IMR-90 (cell line): ENCODE measurements around the gene ING3. TPM values are rescaled to one million over a fixed set of nuclear protein-coding genes. Genes with fewer than 3 reads are reported as not detected.

ENCODE experiments used
- ATAC-seq: fragments of 200-7000 bp; cut with Tn5 transposase; 2 replicates; pipeline ENCODE4 v1.9.1; 2020; ENCODE audit warnings: low read depth, mild to moderate bottlenecking, moderate library complexity
- BruUV-seq: library from RNA; stranded (reverse); fragments of 400-500 nt; replicated peaks from 2 replicates; lab custom pipeline; 2021; lab: Mats Ljungman, UMichigan
- CTCF ChIA-PET: fragments of 300-600 bp; formaldehyde crosslinking; extraction: SDS; loops from one replicate; lab custom pipeline; 2021; ENCODE audit warnings: antibody characterized with exemption; lab: Yijun Ruan, JAX
- POLR2A ChIA-PET: fragments of 300-600 bp; sonication (Branson Sonifier 250); formaldehyde crosslinking; loops from one replicate; lab custom pipeline; 2022; ENCODE audit warnings: antibody characterized with exemption; ENCODE audit not compliant: unreplicated experiment; lab: Charles Lee
- DNase-seq: peaks from one replicate; pipeline ENCODE4 v3.0.0; 2013
- H2AFZ ChIP-seq: replicated peaks from 2 replicates; pipeline ENCODE3; 2013; ENCODE audit warnings: low read length, mild to moderate bottlenecking; ENCODE audit not compliant: poor library complexity
- H2AK5ac ChIP-seq: 2 replicates; pipeline ENCODE4 v1.6.1; 2013; ENCODE audit warnings: low read depth, low read length, inconsistent platforms
- H2AK9ac ChIP-seq: replicated peaks from 2 replicates; pipeline ENCODE3; 2013; ENCODE audit warnings: mild to moderate bottlenecking, low read depth, low read length, moderate library complexity; ENCODE audit not compliant: poor library complexity
- H2BK120ac ChIP-seq: 2 replicates; pipeline ENCODE4 v1.6.1; 2013; ENCODE audit warnings: low read depth, low read length, inconsistent platforms
- H2BK15ac ChIP-seq: 3 replicates; pipeline ENCODE4 v1.6.1; 2013; ENCODE audit warnings: low read depth, low read length, inconsistent platforms
- H2BK20ac ChIP-seq: 2 replicates; pipeline ENCODE4 v1.6.1; 2013; ENCODE audit warnings: low read depth, mild to moderate bottlenecking, inconsistent platforms, low read length, moderate library complexity
- H2BK5ac ChIP-seq: 2 replicates; pipeline ENCODE4 v1.6.1; 2013; ENCODE audit warnings: mild to moderate bottlenecking, low read depth, low read length, inconsistent platforms; ENCODE audit not compliant: poor library complexity, severe bottlenecking
- H3K14ac ChIP-seq: replicated peaks from 2 replicates; pipeline ENCODE4 v1.6.1; 2013; ENCODE audit warnings: low read depth, low read length, inconsistent platforms
- H3K18ac ChIP-seq: 2 replicates; pipeline ENCODE4 v1.6.1; 2013; ENCODE audit warnings: low read depth, low read length, control low read depth
- H3K23ac ChIP-seq: 2 replicates; pipeline ENCODE4 v1.6.1; 2013; ENCODE audit warnings: low read depth, low read length, inconsistent platforms
- H3K27ac ChIP-seq: 2 replicates; pipeline ENCODE4 v1.5.1; 2013; ENCODE audit warnings: mild to moderate bottlenecking, control low read depth, low read length; ENCODE audit not compliant: insufficient read depth
- H3K27me3 ChIP-seq: 2 replicates; pipeline ENCODE4 v1.6.1; 2013; ENCODE audit warnings: low read length; ENCODE audit not compliant: control insufficient read depth, insufficient read depth
- H3K36me3 ChIP-seq: 2 replicates; pipeline ENCODE4 v1.6.1; 2013; ENCODE audit warnings: low read length, mixed read lengths; ENCODE audit not compliant: control insufficient read depth, insufficient read depth
- H3K4ac ChIP-seq: 2 replicates; pipeline ENCODE4 v1.6.1; 2013; ENCODE audit warnings: low read depth, low read length, inconsistent platforms
- H3K4me1 ChIP-seq: 2 replicates; pipeline ENCODE4 v1.6.1; 2013; ENCODE audit warnings: low read length, mixed read lengths; ENCODE audit not compliant: control insufficient read depth, insufficient read depth
- H3K4me2 ChIP-seq: 2 replicates; pipeline ENCODE4 v1.6.1; 2013; ENCODE audit warnings: low read depth, mild to moderate bottlenecking, control low read depth, low read length, moderate library complexity
- H3K4me3 ChIP-seq: 2 replicates; pipeline ENCODE4 v1.5.1; 2013; ENCODE audit warnings: low read depth, mild to moderate bottlenecking, control low read depth, low read length, moderate library complexity; ENCODE audit not compliant: insufficient read depth
- H3K56ac ChIP-seq: 2 replicates; pipeline ENCODE4 v1.6.1; 2013; ENCODE audit warnings: low read length, inconsistent platforms; ENCODE audit not compliant: insufficient read depth; ENCODE audit errors: extremely low read depth
- H3K79me1 ChIP-seq, 2 experiments: 2 replicates each; pipeline ENCODE4 v1.6.1; 2013; ENCODE audit warnings: low read length in 2 of 2, inconsistent platforms in 1 of 2, low read depth in 1 of 2
- H3K9ac ChIP-seq: 2 replicates; pipeline ENCODE4 v1.6.1; 2013; ENCODE audit warnings: low read depth, low read length, control low read depth
- H3K9me1 ChIP-seq: 2 replicates; pipeline ENCODE4 v1.6.1; 2013; ENCODE audit warnings: low read length, inconsistent platforms; ENCODE audit not compliant: insufficient read depth
- H3K9me3 ChIP-seq: 2 replicates; pipeline ENCODE4 v1.6.1; 2013; ENCODE audit warnings: low read length; ENCODE audit not compliant: control insufficient read depth, insufficient read depth
- H4K20me1 ChIP-seq: 2 replicates; pipeline ENCODE4 v1.6.1; 2013; ENCODE audit warnings: low read length, inconsistent platforms; ENCODE audit not compliant: insufficient read depth
- H4K5ac ChIP-seq: 2 replicates; pipeline ENCODE4 v1.6.1; 2013; ENCODE audit warnings: mild to moderate bottlenecking, low read depth, low read length, control low read depth
- H4K8ac ChIP-seq, 2 experiments: 2 replicates each; pipeline ENCODE4 v1.6.1; 2013; ENCODE audit warnings: low read depth in 2 of 2, low read length in 2 of 2, control low read depth in 1 of 2, inconsistent platforms in 1 of 2
- H4K91ac ChIP-seq: 2 replicates; pipeline ENCODE4 v1.6.1; 2013; ENCODE audit warnings: low read depth, low read length, inconsistent platforms; ENCODE audit not compliant: insufficient read depth
- BHLHE40 ChIP-seq: fragments of 150-350 bp; IDR thresholded peaks from 2 replicates; pipeline ENCODE4 v1.6.1; 2016; ENCODE audit warnings: mild to moderate bottlenecking, low read depth, low read length
- CEBPB ChIP-seq: IDR thresholded peaks from 2 replicates; pipeline ENCODE4 v1.6.1; 2012; ENCODE audit warnings: low read depth, low read length, improper control_type of control experiment
- CHD1 ChIP-seq: IDR thresholded peaks from 2 replicates; pipeline ENCODE4 v1.6.1; 2012; ENCODE audit warnings: low read depth, low read length, improper control_type of control experiment
- MAFK ChIP-seq: IDR thresholded peaks from 2 replicates; pipeline ENCODE4 v1.6.1; 2012; ENCODE audit warnings: low read depth, low read length, improper control_type of control experiment
- MAZ ChIP-seq: IDR thresholded peaks from 2 replicates; pipeline ENCODE4 v1.6.1; 2012; ENCODE audit warnings: low read depth, mild to moderate bottlenecking, low read length, improper control_type of control experiment, moderate library complexity, borderline replicate concordance
- MXI1 ChIP-seq: IDR thresholded peaks from 2 replicates; pipeline ENCODE4 v1.6.1; 2012; ENCODE audit warnings: low read depth, mild to moderate bottlenecking, low read length, moderate library complexity, borderline replicate concordance
- RFX5 ChIP-seq: IDR thresholded peaks from 2 replicates; pipeline ENCODE4 v1.8.0; 2012; ENCODE audit warnings: low read depth, mild to moderate bottlenecking, low read length, moderate library complexity
- SMC3 ChIP-seq: fragments of 150-350 bp; IDR thresholded peaks from 2 replicates; pipeline ENCODE4 v1.6.1; 2016; ENCODE audit warnings: low read depth, mild to moderate bottlenecking, antibody characterized with exemption, low read length, moderate library complexity
- WGBS, 2 experiments: methylation state at CpG; one replicate each; pipeline versions ENCODE4 v1.1.5 to v1.1.7; 2013; ENCODE audit warnings: missing lambda C conversion rate in 2 of 2; ENCODE audit not compliant: insufficient read length in 1 of 2; ENCODE audit errors: extremely low coverage in 2 of 2; 5-methylcytosine and 5-hydroxymethylcytosine counted together
- dilution Hi-C: fragments of 300-500 bp; cut with HindIII; formaldehyde crosslinking; loops from one replicate; pipeline ENCODE4 v1.14.3; 2018; ENCODE audit warnings: low sequenced_read_pairs; ENCODE audit not compliant: unreplicated experiment
- in situ Hi-C: fragments of 300-500 bp; cut with MboI; formaldehyde crosslinking; loops from 3 replicates; pipeline ENCODE4 v1.14.3; 2019; ENCODE audit warnings: low sequenced_read_pairs, inconsistent platforms, mixed read lengths
- intact Hi-C: fragments of 100-400 bp; cut with micrococcal nuclease; formaldehyde crosslinking; loops from 2 replicates; pipeline ENCODE4 v1.10.0; 2022
- polyA plus RNA-seq, 3 experiments: library from polyadenylated mRNA; depleted of rRNA; stranded (reverse); fragments of >200 nt; gene quantifications; 2 replicates each; pipeline ENCODE4 v1.2.3, GENCODE V29; 2012; ENCODE audit warnings: low replicate concordance in 1 of 3
- total RNA-seq: library from RNA; depleted of rRNA; stranded (reverse); fragments of >200 nt; gene quantifications from 2 replicates; pipeline ENCODE4 v1.2.3, GENCODE V29; 2012
- TF ChIP-seq, protein P1 (sequence below): fragments of 150-350 bp; IDR thresholded peaks from 2 replicates; pipeline ENCODE4 v1.6.1; 2016; ENCODE audit warnings: low read depth, mild to moderate bottlenecking, low read length, moderate library complexity, borderline replicate concordance
- TF ChIP-seq, protein P2 (sequence below): fragments of 150-350 bp; IDR thresholded peaks from 2 replicates; pipeline ENCODE4 v1.6.1; 2017; ENCODE audit warnings: mild to moderate bottlenecking, antibody characterized with exemption, low read length, low read depth
- TF ChIP-seq, protein P3 (sequence below): conservative IDR thresholded peaks from 2 replicates; pipeline ENCODE4 v1.5.1; 2012; ENCODE audit warnings: mild to moderate bottlenecking, low read depth, low read length, improper control_type of control experiment

Gene ING3
- total and polyA plus RNA-seq, 2 of the 4 experiments (the other 2 are of a cell fraction) = 7.2 to 11.3 TPM

DNA sequence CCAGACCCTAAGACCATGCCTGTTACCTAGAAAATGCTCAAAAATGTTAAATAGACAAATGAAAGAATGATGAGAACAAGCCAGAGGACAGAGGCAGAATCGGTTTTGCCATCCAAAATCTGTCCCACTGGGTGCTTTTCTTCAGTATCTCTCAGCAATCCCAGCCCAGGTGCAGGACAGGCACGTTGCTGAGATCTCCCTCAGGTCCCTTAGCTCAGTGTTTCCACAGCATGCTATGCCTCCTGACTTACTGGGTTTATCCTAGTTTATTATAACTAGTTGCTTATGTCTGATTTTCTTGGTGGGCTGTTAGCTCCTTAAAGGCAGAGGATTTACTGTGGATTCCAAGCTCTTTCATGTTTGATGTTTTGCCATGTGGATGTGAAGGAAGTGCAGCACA, 58.2 kb downstream of the ING3 start:
- Histone ChIP-seq H4K91ac (no peak overlapping the region; the same call in 1 of the 2 replicates), H3K36me3 (no peaks in the 10 kb centered on the region), H3K9me3 (no peaks in the 10 kb centered on the region), H2BK15ac (0 out of 3 replicates have a peak overlapping the region, but pooled peaks have one; percentile 28), H2BK120ac (no peak overlapping the region), H4K20me1 (peaks cover 9% of the 10 kb centered on the region; the same call in 1 of the 2 replicates), H3K4me1 (peaks cover 10% of the 10 kb centered on the region), H3K23ac (peak overlapping the region; percentile 45; the same call in 1 of the 2 replicates), H2AK5ac (no peak overlapping the region), H2AFZ (no peak overlapping the region), H3K56ac (no peak overlapping the region), H4K8ac (no peak overlapping the region), H3K9ac (no peak overlapping the region), H2BK5ac (no peak overlapping the region), H3K4ac (no peak overlapping the region; the same call in 1 of the 2 replicates), H2AK9ac (no peak overlapping the region), H3K18ac (no peak overlapping the region), H2BK20ac (no peak overlapping the region), H4K5ac (no peak overlapping the region; the same call in 1 of the 2 replicates), H3K14ac (peak overlapping the region; percentile 36; the same call in 1 of the 2 replicates), H3K4me3 (no peak overlapping the region), H3K79me1 (peaks cover 34 to 71% of the 10 kb centered on the region in 2 experiments), H3K4me2 (no peak overlapping the region), H3K9me1 (peaks cover 15% of the 10 kb centered on the region), H3K27me3 (no peaks in the 10 kb centered on the region), H3K27ac (no peak overlapping the region)
- ATAC-seq (no peak), DNase-seq (no peak)
- CTCF ChIA-PET = interaction anchor here (1.0 kb wide), 1 partner anchor 322 kb away, joined by 3 read pairs; no protein-coding TSS in a partner anchor
- no peak for TF ChIP-seq SMC3
- TF ChIP-seq, protein P1, sequence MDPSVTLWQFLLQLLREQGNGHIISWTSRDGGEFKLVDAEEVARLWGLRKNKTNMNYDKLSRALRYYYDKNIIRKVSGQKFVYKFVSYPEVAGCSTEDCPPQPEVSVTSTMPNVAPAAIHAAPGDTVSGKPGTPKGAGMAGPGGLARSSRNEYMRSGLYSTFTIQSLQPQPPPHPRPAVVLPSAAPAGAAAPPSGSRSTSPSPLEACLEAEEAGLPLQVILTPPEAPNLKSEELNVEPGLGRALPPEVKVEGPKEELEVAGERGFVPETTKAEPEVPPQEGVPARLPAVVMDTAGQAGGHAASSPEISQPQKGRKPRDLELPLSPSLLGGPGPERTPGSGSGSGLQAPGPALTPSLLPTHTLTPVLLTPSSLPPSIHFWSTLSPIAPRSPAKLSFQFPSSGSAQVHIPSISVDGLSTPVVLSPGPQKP = no peak
- no peak for TF ChIP-seq CEBPB
- no peak for TF ChIP-seq MAZ
- no peak for TF ChIP-seq MXI1
- TF ChIP-seq, protein P2, sequence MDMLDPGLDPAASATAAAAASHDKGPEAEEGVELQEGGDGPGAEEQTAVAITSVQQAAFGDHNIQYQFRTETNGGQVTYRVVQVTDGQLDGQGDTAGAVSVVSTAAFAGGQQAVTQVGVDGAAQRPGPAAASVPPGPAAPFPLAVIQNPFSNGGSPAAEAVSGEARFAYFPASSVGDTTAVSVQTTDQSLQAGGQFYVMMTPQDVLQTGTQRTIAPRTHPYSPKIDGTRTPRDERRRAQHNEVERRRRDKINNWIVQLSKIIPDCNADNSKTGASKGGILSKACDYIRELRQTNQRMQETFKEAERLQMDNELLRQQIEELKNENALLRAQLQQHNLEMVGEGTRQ = no peak
- TF ChIP-seq BHLHE40 = no peak
- no peak for TF ChIP-seq MAFK
- TF ChIP-seq, protein P3, sequence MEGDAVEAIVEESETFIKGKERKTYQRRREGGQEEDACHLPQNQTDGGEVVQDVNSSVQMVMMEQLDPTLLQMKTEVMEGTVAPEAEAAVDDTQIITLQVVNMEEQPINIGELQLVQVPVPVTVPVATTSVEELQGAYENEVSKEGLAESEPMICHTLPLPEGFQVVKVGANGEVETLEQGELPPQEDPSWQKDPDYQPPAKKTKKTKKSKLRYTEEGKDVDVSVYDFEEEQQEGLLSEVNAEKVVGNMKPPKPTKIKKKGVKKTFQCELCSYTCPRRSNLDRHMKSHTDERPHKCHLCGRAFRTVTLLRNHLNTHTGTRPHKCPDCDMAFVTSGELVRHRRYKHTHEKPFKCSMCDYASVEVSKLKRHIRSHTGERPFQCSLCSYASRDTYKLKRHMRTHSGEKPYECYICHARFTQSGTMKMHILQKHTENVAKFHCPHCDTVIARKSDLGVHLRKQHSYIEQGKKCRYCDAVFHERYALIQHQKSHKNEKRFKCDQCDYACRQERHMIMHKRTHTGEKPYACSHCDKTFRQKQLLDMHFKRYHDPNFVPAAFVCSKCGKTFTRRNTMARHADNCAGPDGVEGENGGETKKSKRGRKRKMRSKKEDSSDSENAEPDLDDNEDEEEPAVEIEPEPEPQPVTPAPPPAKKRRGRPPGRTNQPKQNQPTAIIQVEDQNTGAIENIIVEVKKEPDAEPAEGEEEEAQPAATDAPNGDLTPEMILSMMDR = no peak
- TF ChIP-seq CHD1 = no peak
- no peak for TF ChIP-seq RFX5
- dilution Hi-C loops = no loop called here
- in situ Hi-C loops = no loop called here
- POLR2A ChIA-PET = no interaction called here
- intact Hi-C loops = no loop called here
- WGBS, 2 experiments = 100% methylated on average over 1 of the region's 2 CpGs; no CpG with 5 or more reads in 1 of the 2 experiments
- no TSS peak for BruUV-seq
